K562 (cell line): ENCODE results near the gene CUX1. TPM values are rescaled to one million over a fixed set of nuclear protein-coding genes. Genes with fewer than 3 reads are reported as not detected.
A peak's percentile ranks its signal among the peaks of the same experiment; 100 is the strongest.

Experiments used
- ATAC-seq: fragments of 200-7000 bp; cut with Tn5 transposase; 3 replicates; pipeline ENCODE4 v1.9.1; 2020; ENCODE audit warnings: moderate library complexity
- BruUV-seq: library from RNA; stranded (reverse); fragments of 400-500 nt; replicated peaks from 2 replicates; lab custom pipeline; 2021; lab: Mats Ljungman, UMichigan
- CTCF ChIA-PET: fragments of 300-600 bp; formaldehyde crosslinking; extraction: SDS; loops from one replicate; lab custom pipeline; 2021; ENCODE audit warnings: low intra/inter-chr PET ratio; lab: Yijun Ruan, JAX
- POLR2A ChIA-PET: fragments of 300-600, 350-650 bp; sonication (Branson Sonifier 250); formaldehyde crosslinking; extraction: SDS; loops from one replicate; lab custom pipeline; 2021; ENCODE audit warnings: antibody characterized with exemption, inconsistent platforms; lab: Yijun Ruan, JAX
- DNase-seq, 4 experiments: peaks; one replicate each; pipeline versions ENCODE4 v3.0.0 to v3.0.0-alpha.2; 2011 to 2018; ENCODE audit warnings: low spot score in 3 of 4, mixed read lengths in 3 of 4; ENCODE audit errors: extremely low read depth in 1 of 4
- FAIRE-seq: peaks from 2 replicates; lab custom pipeline; 2011; peaks lifted over from hg19 to GRCh38; lab: Jason Lieb, UNC
- H2AFZ ChIP-seq: 2 replicates; pipeline ENCODE4 v1.6.0; 2011; ENCODE audit warnings: low read depth, low read length, control low read depth, inconsistent platforms
- H3K27ac ChIP-seq: fragments of 200-600 bp; 3 replicates; pipeline ENCODE4 v1.8.0; 2011; ENCODE audit warnings: low read depth, mild to moderate bottlenecking, control low read depth, inconsistent platforms, low read length, moderate library complexity, mixed read lengths; ENCODE audit errors: extremely low read depth
- H3K27me3 ChIP-seq, 2 experiments: fragments of 300-600 bp in 1 of 2; 2 replicates in 1 of 2; 3 replicates in 1 of 2; pipeline versions ENCODE4 v1.6.0 to v1.8.0; 2011; ENCODE audit warnings: inconsistent platforms in 2 of 2, low read length in 2 of 2, mild to moderate bottlenecking in 1 of 2, mixed read lengths in 1 of 2, moderate library complexity in 1 of 2; ENCODE audit not compliant: control insufficient read depth in 2 of 2, insufficient read depth in 2 of 2
- H3K36me3 ChIP-seq: fragments of 300-600 bp; 3 replicates; pipeline ENCODE4 v1.8.0; 2011; ENCODE audit warnings: mild to moderate bottlenecking, low read length, inconsistent platforms; ENCODE audit not compliant: control insufficient read depth, insufficient read depth
- H3K4me1 ChIP-seq, 2 experiments: fragments of 200-600 bp in 1 of 2; replicated peaks in 1 of 2; 2 replicates in 1 of 2; 3 replicates in 1 of 2; pipeline versions ENCODE4 v1.5.1 to v1.8.0; 2011; ENCODE audit warnings: inconsistent platforms in 2 of 2, low read length in 2 of 2, mild to moderate bottlenecking in 1 of 2, mixed read lengths in 1 of 2, moderate library complexity in 1 of 2; ENCODE audit not compliant: control insufficient read depth in 2 of 2, insufficient read depth in 2 of 2
- H3K4me2 ChIP-seq: 2 replicates; pipeline ENCODE4 v1.6.1; 2011; ENCODE audit warnings: low read length, control low read depth, inconsistent platforms, mixed read lengths; ENCODE audit not compliant: insufficient read depth
- H3K4me3 ChIP-seq: fragments of 200-600 bp; sonication (generic), shearing (Covaris generic); 2 replicates; pipeline ENCODE4 v1.5.1; 2016; ENCODE audit warnings: control low read depth, inconsistent platforms
- H3K79me2 ChIP-seq: fragments of 200-600 bp; 3 replicates; pipeline ENCODE4 v1.8.0; 2011; ENCODE audit warnings: low read length, inconsistent platforms; ENCODE audit not compliant: control insufficient read depth, insufficient read depth
- H3K9ac ChIP-seq, 2 experiments: 2 replicates each; pipeline versions ENCODE4 v1.6.0 to v1.6.1; 2011; ENCODE audit warnings: low read depth in 2 of 2, low read length in 2 of 2, control low read depth in 1 of 2, inconsistent platforms in 1 of 2, mild to moderate bottlenecking in 1 of 2, mixed read lengths in 1 of 2; ENCODE audit not compliant: insufficient read depth in 1 of 2
- H3K9me1 ChIP-seq: one replicate; pipeline ENCODE4 v1.6.0; 2011; ENCODE audit warnings: inconsistent platforms, mild to moderate bottlenecking, low read length, moderate library complexity; ENCODE audit not compliant: control insufficient read depth, insufficient read depth
- H3K9me3 ChIP-seq: replicated peaks from 2 replicates; pipeline ENCODE4 v1.5.1; 2011; ENCODE audit warnings: low read depth, low read length, inconsistent platforms; ENCODE audit not compliant: control insufficient read depth, insufficient read depth
- H4K20me1 ChIP-seq: replicated peaks from 2 replicates; pipeline ENCODE4 v1.6.1; 2011; ENCODE audit warnings: low read length, inconsistent platforms, mixed read lengths; ENCODE audit not compliant: control insufficient read depth, insufficient read depth
- BCOR ChIP-seq: fragments of 450-650 bp; IDR thresholded peaks from 2 replicates; pipeline ENCODE4 v1.6.1; 2016
- C11orf30 ChIP-seq: fragments of 450-650 bp; IDR thresholded peaks from 2 replicates; pipeline ENCODE4 v1.6.1; 2016; ENCODE audit warnings: low read depth, mild to moderate bottlenecking
- CC2D1A ChIP-seq: fragments of 450-650 bp; IDR thresholded peaks from 2 replicates; pipeline ENCODE4 v1.6.1; 2017; ENCODE audit warnings: mild to moderate bottlenecking
- MAFG ChIP-seq: fragments of 450-650 bp; conservative IDR thresholded peaks from 2 replicates; pipeline ENCODE4 v1.6.1; 2016; ENCODE audit warnings: missing genetic modification characterization, missing compliant biosample characterization
- TSHZ1 ChIP-seq: fragments of 250-450 bp; sonication (Bioruptor Pico); IDR thresholded peaks from 2 replicates; pipeline ENCODE4 v1.4.0; 2020; ENCODE audit warnings: mild to moderate bottlenecking, moderate library complexity
- U2AF1 ChIP-seq: fragments of 200-400 bp; formaldehyde crosslinking; optimal IDR thresholded peaks from 2 replicates; pipeline ENCODE3; 2017; ENCODE audit warnings: mild to moderate bottlenecking, low read depth, low read length, moderate library complexity
- ZNF316 ChIP-seq: fragments of 450-650 bp; IDR thresholded peaks from 2 replicates; pipeline ENCODE4 v1.6.1; 2016
- WGBS: fragments of 100-300 bp; shearing (Covaris generic); methylation state at CpG from one replicate; pipeline ENCODE4 v1.1.6; 2016; ENCODE audit warnings: low coverage, mixed read lengths; ENCODE audit not compliant: insufficient coverage; ENCODE audit errors: missing lambda C conversion rate; 5-methylcytosine and 5-hydroxymethylcytosine counted together
- in situ Hi-C: fragments of 300-500 bp; cut with MboI; formaldehyde crosslinking; loops from 4 replicates; pipeline ENCODE4 v1.15.0; 2018; ENCODE audit warnings: inconsistent platforms, mixed read lengths
- intact Hi-C: fragments of 100-400 bp; cut with micrococcal nuclease; formaldehyde crosslinking; loops from 2 replicates; pipeline ENCODE4 v1.14.2; 2022
- polyA plus RNA-seq, 8 experiments: library from polyadenylated mRNA; depleted of rRNA in 4 of 8; stranded (reverse) in 5 of 8; unstranded in 3 of 8; fragments of >200 nt; fragmentation: Nextera tagmentation in 2 of 8; fragmentation: Illumina TruSeq in 1 of 8; extraction: Ambion mirVana in 2 of 8; extraction: Trizol in 1 of 8; gene quantifications; 2 replicates each; pipeline versions ENCODE4 v1.2.1 to v1.2.3, GENCODE V29; 2011 to 2014; ENCODE audit warnings: inconsistent platforms in 1 of 8, missing spikeins in 1 of 8
- total RNA-seq, 7 experiments: library from RNA; depleted of rRNA in 6 of 7; stranded (reverse); fragments of >200 nt in 6 of 7; fragmentation: Illumina TruSeq in 2 of 7; extraction: Trizol in 2 of 7; gene quantifications; 2 replicates each; pipeline versions ENCODE4 v1.2.1 to v1.2.3, GENCODE V29; 2011 to 2021; ENCODE audit warnings: low replicate concordance in 1 of 7

CUX1 gene
- total and polyA plus RNA-seq, 9 of the 15 experiments (the other 6 are each of a cell fraction or from before 2014, with no cell fraction given), result 3.6 to 55.3 (median 25.2) TPM

- DNase-seq, result no peak
- ATAC-seq, result peak; percentile 29; the same call in 2 of the 3 replicates
- no peak overlapping the region for H2AFZ ChIP-seq
- no peaks in the 10 kb centered on the region; the same call in 1 of the 2 replicates for H4K20me1 ChIP-seq
- TF ChIP-seq MAFG (tag), result peak; percentile 72
- TF ChIP-seq C11orf30, result peak; percentile 92
- no peak for TF ChIP-seq U2AF1
- TF ChIP-seq CC2D1A, result 0 out of 2 replicates have a peak, but pooled peaks have one; percentile 24
- no peak for TF ChIP-seq TSHZ1 (CRISPR knock-in tag)
- TF ChIP-seq BCOR, result 0 out of 2 replicates have a peak, but pooled peaks have one; percentile 39
- peak; percentile 97 for TF ChIP-seq ZNF316
- TF ChIP-seq, all 486 proteins: peak for 5
- peaks cover 93% of the 10 kb centered on the region for H3K79me2 ChIP-seq
- in situ Hi-C loops, result no loop called here
- WGBS, result 7% methylated on average over 3 of the region's 3 CpGs
- H3K9me1 ChIP-seq, result no peaks in the 10 kb centered on the region
- no peaks in the 10 kb centered on the region for H3K36me3 ChIP-seq
- H3K4me1 ChIP-seq, result peaks cover 7 to 23% of the 10 kb centered on the region in 2 experiments; a peak in 2 of 5 replicates
- no peak overlapping the region for H3K4me2 ChIP-seq
- CTCF ChIA-PET, result no interaction called here
- peaks cover 2% of the 10 kb centered on the region for H3K9me3 ChIP-seq
- no TSS peak for BruUV-seq
- H3K9ac ChIP-seq, result peak overlapping the region in 1 of 2 experiments; percentile 53; a peak in 1 of 4 replicates
- H3K27ac ChIP-seq, result no peak overlapping the region
- no peak for FAIRE-seq
- H3K27me3 ChIP-seq, result no peaks in the 10 kb centered on the region
- H3K4me3 ChIP-seq, result no peak overlapping the region
- intact Hi-C loops, result no loop called here
- POLR2A ChIA-PET, result interaction anchor here (0.7 to 1.5 kb wide), 5 partner anchors 9 to 37 kb away, joined by 3 to 6 read pairs (median 4); no protein-coding TSS in a partner anchor
These were observed 23.9 kb downstream of the CUX1 start for GRCh38 chr7:101841328-101841727.
